ENCODE data around the gene RMND5A.

DNA sequence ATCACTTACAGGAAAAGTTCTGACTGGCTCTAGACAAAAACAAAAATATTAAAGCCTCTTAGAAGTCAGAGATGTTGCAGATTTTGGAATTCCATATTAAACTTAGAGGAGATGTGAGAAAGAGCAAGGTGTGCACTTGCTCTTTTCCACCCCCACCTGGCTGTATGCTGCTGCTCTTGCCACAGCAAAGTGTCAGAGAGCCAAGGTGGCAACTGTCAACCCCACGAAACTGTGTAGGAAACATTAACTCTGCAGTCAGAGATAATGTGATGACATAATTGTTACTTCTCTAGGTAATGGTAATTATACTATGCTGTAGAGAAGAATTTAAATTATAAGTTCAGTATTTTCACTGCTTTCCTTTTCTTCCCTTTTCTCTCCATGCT is 45.2 kb downstream of the RMND5A start:
- TF ChIP-seq RAD21 (IDR thresholded peaks at IDR 0.05; ENCODE audit: low read depth), result no peak
- TF ChIP-seq CREB1 (IDR thresholded peaks at IDR 0.05; ENCODE audit: low read depth), result no peak
- TF ChIP-seq ZBTB7A (IDR thresholded peaks at IDR 0.05; ENCODE audit: low read depth), result no peak
- TF ChIP-seq, protein P1, sequence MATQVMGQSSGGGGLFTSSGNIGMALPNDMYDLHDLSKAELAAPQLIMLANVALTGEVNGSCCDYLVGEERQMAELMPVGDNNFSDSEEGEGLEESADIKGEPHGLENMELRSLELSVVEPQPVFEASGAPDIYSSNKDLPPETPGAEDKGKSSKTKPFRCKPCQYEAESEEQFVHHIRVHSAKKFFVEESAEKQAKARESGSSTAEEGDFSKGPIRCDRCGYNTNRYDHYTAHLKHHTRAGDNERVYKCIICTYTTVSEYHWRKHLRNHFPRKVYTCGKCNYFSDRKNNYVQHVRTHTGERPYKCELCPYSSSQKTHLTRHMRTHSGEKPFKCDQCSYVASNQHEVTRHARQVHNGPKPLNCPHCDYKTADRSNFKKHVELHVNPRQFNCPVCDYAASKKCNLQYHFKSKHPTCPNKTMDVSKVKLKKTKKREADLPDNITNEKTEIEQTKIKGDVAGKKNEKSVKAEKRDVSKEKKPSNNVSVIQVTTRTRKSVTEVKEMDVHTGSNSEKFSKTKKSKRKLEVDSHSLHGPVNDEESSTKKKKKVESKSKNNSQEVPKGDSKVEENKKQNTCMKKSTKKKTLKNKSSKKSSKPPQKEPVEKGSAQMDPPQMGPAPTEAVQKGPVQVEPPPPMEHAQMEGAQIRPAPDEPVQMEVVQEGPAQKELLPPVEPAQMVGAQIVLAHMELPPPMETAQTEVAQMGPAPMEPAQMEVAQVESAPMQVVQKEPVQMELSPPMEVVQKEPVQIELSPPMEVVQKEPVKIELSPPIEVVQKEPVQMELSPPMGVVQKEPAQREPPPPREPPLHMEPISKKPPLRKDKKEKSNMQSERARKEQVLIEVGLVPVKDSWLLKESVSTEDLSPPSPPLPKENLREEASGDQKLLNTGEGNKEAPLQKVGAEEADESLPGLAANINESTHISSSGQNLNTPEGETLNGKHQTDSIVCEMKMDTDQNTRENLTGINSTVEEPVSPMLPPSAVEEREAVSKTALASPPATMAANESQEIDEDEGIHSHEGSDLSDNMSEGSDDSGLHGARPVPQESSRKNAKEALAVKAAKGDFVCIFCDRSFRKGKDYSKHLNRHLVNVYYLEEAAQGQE (IDR thresholded peaks at IDR 0.05; ENCODE audit: low read depth), result no peak
- TF ChIP-seq TCF12 (IDR thresholded peaks at IDR 0.05; ENCODE audit: low read depth), result no peak
- TF ChIP-seq, protein P2, sequence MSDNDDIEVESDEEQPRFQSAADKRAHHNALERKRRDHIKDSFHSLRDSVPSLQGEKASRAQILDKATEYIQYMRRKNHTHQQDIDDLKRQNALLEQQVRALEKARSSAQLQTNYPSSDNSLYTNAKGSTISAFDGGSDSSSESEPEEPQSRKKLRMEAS (IDR thresholded peaks at IDR 0.05), result no peak
